Ectodermal cell (in vitro differentiated cells): ENCODE data around the gene SLC22A7.
"Not testable (repeated sequence)": the region's sequence is repeated elsewhere in the genome, so short reads cannot be mapped to it uniquely, and the experiment has no call there.

Experiments used
- H3K27ac ChIP-seq: 2 replicates; pipeline ENCODE4 v1.7.0; 2013; ENCODE audit warnings: mild to moderate bottlenecking, low read depth, low read length; ENCODE audit not compliant: insufficient read depth, poor library complexity, severe bottlenecking
- H3K27me3 ChIP-seq: 2 replicates; pipeline ENCODE4 v1.7.0; 2013; ENCODE audit warnings: mild to moderate bottlenecking, low read length; ENCODE audit not compliant: insufficient read depth, control insufficient read depth, poor library complexity, severe bottlenecking
- H3K36me3 ChIP-seq: one replicate; pipeline ENCODE4 v1.7.0; 2013; ENCODE audit warnings: low read length; ENCODE audit not compliant: control insufficient read depth, insufficient read depth
- H3K4me1 ChIP-seq: one replicate; pipeline ENCODE4 v1.7.0; 2013; ENCODE audit warnings: low read length; ENCODE audit not compliant: control insufficient read depth, insufficient read depth
- H3K4me3 ChIP-seq: 2 replicates; pipeline ENCODE4 v1.7.0; 2013; ENCODE audit warnings: low read depth, low read length, control low read depth; ENCODE audit not compliant: insufficient read depth
- H3K9me3 ChIP-seq: 2 replicates; pipeline ENCODE4 v1.7.0; 2013; ENCODE audit warnings: mild to moderate bottlenecking, low read length, moderate library complexity; ENCODE audit not compliant: control insufficient read depth
- WGBS, 2 experiments: methylation state at CpG; one replicate each; pipeline ENCODE4 v1.1.7; 2013; ENCODE audit warnings: missing lambda C conversion rate in 2 of 2; 5-methylcytosine and 5-hydroxymethylcytosine counted together

SLC22A7 gene

DNA sequence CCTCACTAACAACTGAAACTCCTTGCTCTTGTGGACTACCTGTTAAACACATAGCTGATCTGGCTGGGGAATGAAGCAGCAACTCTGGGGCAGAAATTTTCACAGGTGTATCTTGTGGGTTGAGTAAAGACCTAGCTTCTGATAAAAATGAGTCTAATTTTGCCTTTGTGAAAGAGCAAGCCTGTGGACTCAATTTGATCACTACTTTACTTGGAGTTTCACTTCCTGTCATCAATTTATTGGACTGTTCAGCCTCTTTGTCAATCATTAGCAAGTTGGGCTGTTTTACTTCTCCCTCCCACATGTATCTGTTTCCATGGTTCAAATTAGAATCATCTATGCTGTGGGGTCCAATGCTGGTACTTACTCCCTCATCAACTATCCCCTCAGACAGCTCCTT lies 40.2 kb downstream of the SLC22A7 start:
- no peaks in the 10 kb centered on the region for H3K27me3 ChIP-seq
- H3K4me1 ChIP-seq: no peaks in the 10 kb centered on the region
- H3K4me3 ChIP-seq: no peak overlapping the region
- H3K36me3 ChIP-seq: peaks cover 27% of the 10 kb centered on the region
- H3K27ac ChIP-seq: no peak overlapping the region
- H3K9me3 ChIP-seq: no peaks in the 10 kb centered on the region

GRCh38 chr6:43339168-43339567 lies 41.1 kb downstream of the SLC22A7 start:
- H3K4me3 ChIP-seq: no peak overlapping the region
- H3K27me3 ChIP-seq: no peaks in the 10 kb centered on the region
- no peak overlapping the region for H3K27ac ChIP-seq
- WGBS, 2 experiments: 94% methylated on average over 4 of the region's 4 CpGs
- no peaks in the 10 kb centered on the region for H3K4me1 ChIP-seq
- H3K36me3 ChIP-seq: peaks cover 27% of the 10 kb centered on the region
- H3K9me3 ChIP-seq: no peaks in the 10 kb centered on the region

GRCh38 chr6:43346243-43346642 lies 48.2 kb downstream of the SLC22A7 start:
- 95% methylated on average over 9 to 11 of the region's 11 CpGs for WGBS, 2 experiments

DNA sequence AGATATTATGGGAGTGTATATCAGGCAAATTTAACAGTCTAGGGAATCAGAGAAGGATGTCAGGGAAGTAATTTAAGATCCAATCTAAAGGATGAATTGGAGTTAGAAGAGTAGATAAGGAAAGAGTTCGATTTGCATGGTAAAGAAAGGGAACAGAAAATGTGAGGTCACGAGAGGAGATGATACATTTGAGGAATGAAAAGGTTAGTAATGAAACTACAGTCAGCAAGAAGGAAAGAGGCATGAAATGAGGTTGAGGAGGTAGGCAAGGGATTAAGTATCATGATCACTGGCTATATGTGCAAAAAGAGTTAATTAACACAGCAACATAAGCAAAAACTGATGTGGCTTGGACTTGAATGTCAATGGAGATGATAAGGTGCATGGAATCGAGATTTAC lies 49.0 kb downstream of the SLC22A7 start:
- no peak overlapping the region for H3K27ac ChIP-seq
- WGBS, 2 experiments: 92% methylated on average over 3 of the region's 3 CpGs
- H3K4me1 ChIP-seq: no peaks in the 10 kb centered on the region
- peaks cover 23% of the 10 kb centered on the region for H3K36me3 ChIP-seq
- H3K9me3 ChIP-seq: no peaks in the 10 kb centered on the region
- no peaks in the 10 kb centered on the region for H3K27me3 ChIP-seq
- no peak overlapping the region for H3K4me3 ChIP-seq

More at GRCh38 chr6:43346243-43346642, 48.2 kb downstream of the SLC22A7 start:
- not testable (repeated sequence) for H3K27ac ChIP-seq, H3K9me3 ChIP-seq, H3K4me1 ChIP-seq, H3K27me3 ChIP-seq, H3K4me3 ChIP-seq
- H3K36me3 ChIP-seq: peaks cover 23% of the 10 kb centered on the region

DNA sequence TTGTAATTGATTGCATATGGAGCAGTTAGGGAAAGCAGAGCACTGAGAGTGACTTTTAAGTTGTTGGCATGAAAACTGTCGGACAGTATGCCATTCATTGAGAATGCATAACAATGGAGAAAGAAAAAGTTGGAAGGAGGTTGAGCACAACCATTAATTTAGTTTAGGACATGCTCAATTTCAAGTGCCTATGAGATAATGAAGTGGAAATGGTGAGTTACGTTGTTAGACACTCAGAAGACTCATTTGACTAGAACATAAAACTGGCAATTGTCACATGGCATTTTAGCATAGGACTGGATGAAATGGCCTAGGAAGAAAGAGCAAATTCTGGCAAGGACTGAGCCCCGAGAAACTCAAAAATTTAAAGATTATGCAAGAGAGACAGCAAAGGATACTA lies 49.4 kb downstream of the SLC22A7 start:
- Histone ChIP-seq H3K27ac (no peak overlapping the region), H3K9me3 (no peaks in the 10 kb centered on the region), H3K27me3 (no peaks in the 10 kb centered on the region), H3K36me3 (peaks cover 21% of the 10 kb centered on the region), H3K4me3 (no peak overlapping the region), H3K4me1 (no peaks in the 10 kb centered on the region)
- 90 to 94% methylated on average over 3 of the region's 3 CpGs for WGBS, 2 experiments

- WGBS, 2 experiments: 91 to 95% methylated on average over 5 of the region's 5 CpGs
- peaks cover 37% of the 10 kb centered on the region for H3K36me3 ChIP-seq
- H3K9me3 ChIP-seq, H3K4me3 ChIP-seq, H3K4me1 ChIP-seq, H3K27me3 ChIP-seq, H3K27ac ChIP-seq: not testable (repeated sequence)
Measured at GRCh38 chr6:43351951-43352350, 53.9 kb downstream of the SLC22A7 start.
